NCI-H1105 (cell line): ENCODE data around the gene SMPD3.

Experiments used
- DNase-seq: peaks from one replicate; lab custom pipeline; 2025; lab: John Stamatoyannopoulos, UW

Gene SMPD3

GRCh38 chr16:68356249-68356918 is 91.9 kb downstream of the SMPD3 start:
- no peak for DNase-seq

DNA sequence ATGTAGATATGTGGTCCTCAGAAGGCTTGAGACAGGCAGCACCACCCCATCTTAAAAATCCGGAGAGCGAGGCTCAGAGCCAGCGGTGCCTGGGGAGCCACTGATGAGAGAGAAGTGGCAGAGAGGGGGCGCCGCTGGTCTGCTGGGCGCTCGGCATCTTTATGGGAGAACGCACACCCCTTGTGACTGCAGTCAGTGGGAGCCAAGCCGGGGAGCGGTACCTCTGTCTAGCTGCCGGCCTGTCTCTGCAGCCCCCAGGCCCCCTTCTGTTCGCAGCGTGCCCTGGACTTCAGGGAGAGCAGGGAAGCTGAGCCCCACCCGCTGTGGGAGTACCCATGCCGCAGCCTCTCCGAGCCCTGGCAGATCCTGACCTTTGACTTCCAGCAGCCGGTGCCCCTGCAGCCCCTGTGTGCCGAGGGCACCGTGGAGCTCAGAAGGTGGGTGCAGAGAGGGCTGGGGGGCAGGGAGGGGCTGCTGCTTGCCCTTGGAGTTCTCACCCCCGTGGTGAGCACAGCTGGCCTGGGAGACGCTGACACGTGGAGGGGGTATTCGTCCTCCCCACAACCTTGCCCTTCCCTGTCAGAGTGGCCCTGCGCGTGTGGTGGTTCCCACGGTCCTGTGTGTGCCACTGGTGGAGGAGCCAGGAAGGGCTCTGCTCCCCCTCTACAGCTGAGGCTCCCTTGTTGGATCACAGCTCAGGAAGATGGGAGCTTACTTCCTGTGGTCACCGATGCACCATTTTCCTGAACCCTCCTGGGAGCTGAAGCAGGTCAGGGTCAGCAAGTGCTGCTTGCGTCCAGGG is 92.7 kb downstream of the SMPD3 start:
- DNase-seq: no peak

DNA sequence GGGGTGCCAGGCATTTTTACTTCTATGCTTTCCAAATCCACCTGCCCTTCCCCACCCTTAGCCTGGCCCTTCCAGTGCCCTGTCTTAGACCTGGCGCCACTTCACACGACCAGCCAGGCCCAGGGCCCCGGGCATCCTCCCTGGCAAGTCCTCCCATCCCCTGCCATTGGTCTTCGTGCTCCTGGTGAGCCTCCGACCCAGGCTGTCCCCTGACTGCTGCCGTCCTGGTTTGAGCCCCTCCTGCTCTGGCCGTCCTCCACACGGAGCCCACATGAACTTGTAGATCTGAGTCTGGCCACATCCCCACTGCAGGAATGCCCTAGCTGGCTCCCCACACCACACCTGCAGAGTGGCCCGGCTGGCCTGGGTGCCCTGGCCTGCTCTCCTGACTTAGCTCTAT is 93.5 kb downstream of the SMPD3 start:
- no peak for DNase-seq

GRCh38 chr16:68353366-68353765 is 94.9 kb downstream of the SMPD3 start:
- DNase-seq: no peak

DNA sequence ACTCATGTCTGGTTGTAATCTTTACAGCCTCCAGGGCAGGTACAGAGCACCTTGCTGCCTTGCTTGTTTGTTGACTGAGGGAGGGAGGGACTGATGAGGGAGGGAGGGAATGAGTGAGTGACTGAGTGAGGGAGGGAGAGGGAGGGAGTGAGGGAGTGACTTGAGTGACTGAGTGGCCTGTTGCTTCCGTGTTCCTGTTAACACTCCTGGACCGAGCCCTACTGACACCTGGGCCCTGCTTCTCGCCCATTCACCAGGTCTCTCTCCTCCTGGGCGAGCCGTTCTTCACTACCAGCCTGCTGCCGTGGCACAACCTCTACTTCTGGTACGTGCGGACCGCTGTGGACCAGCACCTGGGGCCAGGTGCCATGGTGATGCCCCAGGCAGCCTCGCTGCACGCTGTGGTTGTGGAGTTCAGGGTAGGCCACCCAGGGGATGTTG is 96.3 kb downstream of the SMPD3 start:
- DNase-seq: no peak

DNA sequence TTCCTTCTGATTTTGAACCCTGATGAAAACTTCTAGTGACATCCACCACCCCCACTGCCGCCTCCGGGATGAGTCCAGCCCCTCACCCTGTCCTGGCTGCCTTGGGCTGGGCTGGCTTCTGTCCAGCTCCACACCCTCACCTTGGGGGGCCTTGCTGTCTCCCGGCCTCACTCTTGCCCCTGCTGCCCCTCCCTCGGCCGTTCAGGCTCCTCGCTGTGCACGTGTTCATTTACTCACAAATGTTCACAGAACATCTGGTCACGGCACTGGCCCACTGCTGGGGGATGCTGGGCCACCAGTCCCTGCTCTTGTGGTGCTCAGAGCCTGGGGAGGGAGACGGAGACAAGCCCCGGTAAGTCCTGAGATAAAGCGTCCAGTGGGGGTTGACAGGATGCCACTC is 96.8 kb downstream of the SMPD3 start:
- no peak for DNase-seq

GRCh38 chr16:68350813-68351350 is 97.4 kb downstream of the SMPD3 start:
- DNase-seq: no peak

DNA sequence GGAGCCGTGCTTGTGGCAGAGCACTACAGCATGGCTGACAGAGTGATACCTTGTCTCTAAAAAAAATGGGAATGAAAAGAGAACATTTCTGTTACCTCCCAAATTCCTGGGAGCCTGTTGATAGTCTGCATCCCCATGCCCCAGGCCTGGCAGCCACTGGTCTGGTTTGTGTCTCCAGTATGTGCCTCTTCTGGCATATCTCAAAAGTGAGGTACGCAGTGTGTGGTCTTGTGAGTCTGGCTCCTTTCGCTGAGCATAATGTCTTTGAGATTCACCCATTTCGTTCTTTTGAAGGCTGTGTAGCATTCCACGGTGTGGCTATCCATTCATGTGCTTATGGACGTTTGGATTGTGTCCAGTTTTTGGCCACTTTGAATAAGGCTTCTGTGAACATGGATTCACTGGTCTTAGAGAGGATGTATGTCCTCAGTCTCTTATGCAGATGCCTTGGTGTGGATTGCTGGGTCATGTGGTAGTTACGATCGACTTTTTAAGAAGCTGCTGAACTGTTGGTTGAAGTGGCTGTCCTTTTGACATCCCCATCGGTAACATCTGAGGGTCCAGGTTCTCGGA is 98.4 kb downstream of the SMPD3 start:
- no peak for DNase-seq

DNA sequence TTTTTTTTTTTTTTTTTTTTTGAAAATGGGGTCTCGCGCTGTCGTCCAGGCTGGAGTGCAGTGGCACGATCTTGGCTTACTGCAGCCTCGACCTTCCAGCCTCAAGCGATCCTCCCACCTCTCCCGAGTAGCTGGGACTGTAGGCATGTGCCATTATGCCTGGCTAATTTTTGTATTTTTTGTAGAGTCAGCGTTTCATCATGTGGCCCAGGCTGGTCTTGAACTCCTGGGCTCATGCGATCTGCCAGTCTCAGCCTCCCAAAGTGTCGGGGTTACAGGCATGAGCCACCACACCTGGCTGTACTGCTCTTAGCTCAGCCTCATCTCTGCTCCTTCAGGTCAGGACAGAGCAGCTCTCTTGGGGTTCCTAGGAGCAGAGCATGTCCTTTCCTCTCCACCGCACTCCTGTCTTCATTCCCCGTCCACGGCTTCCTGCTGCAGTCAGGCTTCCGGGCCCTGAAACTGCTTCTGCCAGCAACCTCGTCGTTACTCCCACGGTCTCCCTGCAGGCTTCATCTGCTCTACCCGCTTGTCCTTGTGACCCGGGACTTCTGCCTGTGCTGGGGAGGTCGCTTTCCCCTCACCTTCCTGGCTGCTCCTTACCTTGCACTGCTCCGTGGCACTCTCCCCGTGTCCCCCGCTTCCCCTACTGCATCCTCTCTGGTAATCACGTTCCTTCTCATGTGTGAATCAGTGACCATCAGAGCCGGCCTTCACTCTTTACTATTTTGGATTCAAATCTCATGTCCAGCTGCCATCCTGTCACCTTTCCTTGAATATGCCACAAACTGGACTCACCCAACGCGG is 99.5 kb downstream of the SMPD3 start:
- DNase-seq: no peak

- DNase-seq: no peak
These were observed 100.7 kb downstream of the SMPD3 start for GRCh38 chr16:68347605-68348004.

DNA sequence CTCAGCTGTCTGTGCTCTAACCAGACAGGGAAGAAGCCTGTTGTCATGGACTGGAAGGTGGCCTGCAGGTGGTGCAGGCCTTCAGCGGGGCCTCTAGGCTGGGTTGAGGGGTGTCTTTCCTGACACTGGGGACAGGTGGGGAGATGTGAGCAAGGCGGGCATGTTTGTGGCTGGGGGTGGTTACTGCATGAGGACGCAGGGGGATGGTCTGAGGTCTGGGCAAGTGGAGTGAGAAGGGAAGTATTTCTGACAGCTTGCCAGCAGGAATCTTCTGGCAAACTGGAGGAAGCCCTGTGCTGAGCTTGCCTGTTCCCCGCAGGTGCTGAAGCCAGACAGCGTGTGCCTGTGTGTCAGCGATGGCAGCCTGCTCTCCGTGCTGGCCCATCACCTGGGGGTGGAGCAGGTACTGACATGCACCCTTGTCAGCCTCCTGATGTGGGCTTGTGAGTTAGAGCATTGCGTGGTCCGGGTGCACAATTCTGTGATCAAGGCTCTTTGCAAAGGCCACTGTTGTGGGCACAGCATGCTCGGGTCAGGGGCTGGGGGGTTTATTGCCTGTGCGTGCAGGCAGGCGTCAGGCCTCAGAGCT is 101.3 kb downstream of the SMPD3 start:
- no peak for DNase-seq

- DNase-seq: no peak
These were observed 102.2 kb downstream of the SMPD3 start for GRCh38 chr16:68345958-68346635.

DNA sequence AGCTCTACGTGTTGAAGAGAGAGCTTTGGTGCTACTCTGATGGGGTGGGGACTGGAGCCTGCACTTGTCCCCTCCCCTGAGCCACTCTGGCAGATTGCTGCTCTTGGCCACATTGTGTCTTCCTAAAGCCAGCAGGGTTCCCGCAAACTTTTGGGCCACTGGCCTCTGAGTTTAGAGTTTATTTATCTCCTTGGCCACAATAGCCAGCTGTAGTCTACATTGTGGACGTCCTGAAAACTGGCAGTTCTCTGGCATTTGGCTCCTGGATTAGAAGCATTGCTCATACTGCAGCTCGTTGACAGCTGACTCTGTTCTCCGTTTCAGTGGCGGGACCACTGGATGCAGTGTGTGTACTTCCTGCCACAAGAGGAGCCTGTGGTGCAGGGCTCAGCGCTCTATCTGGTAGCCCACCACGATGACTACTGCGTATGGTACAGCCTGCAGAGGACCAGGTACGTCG is 102.9 kb downstream of the SMPD3 start:
- DNase-seq: no peak

- DNase-seq: no peak
These were observed 104.1 kb downstream of the SMPD3 start for GRCh38 chr16:68344252-68344651.

DNA sequence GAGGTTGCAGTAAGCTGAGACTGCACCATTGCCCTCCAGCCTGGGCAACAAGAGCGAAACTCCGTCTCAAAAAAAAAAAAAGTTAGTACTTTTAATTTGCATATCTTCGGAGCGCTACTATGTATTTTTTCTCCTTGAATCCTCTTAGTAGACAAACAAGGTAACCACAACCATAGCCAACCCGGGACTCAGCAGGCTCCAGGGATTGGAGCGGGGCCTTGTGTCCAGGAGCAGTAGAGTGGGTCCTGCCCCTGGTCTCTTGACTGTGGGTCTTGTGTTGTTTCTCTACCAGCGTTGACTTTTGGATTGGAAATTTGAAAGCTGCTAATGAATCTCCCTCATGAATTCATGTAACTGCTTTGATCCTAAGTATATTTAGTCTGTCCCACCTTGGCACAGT is 105.2 kb downstream of the SMPD3 start:
- DNase-seq: no peak

DNA sequence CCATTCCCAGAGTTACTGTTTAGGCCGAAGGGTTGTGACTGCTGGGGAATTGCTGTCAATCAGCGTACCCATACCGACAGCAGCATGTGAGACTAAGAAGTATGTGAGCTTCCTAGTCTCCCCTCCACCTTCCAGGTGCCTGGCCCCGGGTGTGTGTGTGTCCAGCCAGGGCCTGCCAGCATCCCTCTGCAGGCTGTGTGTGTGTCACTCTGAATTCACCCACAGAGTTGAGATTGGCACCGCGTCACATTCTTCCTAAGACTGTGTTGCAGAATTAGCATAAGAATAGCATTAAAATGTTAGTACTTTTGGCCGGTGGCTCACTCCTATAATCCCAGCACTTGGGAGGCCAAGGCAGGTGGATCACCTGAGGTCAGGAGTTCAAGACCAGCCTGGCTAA is 105.7 kb downstream of the SMPD3 start:
- no peak for DNase-seq

DNA sequence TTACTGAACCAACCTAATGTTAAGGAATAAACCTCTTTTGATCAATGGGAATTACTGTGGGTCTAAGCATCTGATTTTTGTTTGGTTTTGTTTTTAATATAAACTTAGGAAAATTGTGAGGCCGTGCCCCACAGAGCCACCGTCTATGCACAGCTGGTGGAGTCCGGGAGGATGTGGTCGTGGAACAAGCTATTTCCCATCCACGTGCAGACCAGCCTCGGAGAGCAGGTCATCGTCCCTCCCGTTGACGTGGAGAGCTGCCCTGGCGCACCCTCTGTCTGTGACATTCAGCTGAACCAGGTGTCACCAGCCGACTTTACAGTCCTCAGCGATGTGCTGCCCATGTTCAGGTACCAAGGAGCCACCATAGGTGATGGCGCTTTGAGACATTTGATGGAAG is 109.1 kb downstream of the SMPD3 start:
- DNase-seq: no peak

GRCh38 chr16:68338326-68339119 is 109.8 kb downstream of the SMPD3 start:
- no peak for DNase-seq

- DNase-seq: no peak
These were observed 113.1 kb downstream of the SMPD3 start for GRCh38 chr16:68335175-68335574.

DNA sequence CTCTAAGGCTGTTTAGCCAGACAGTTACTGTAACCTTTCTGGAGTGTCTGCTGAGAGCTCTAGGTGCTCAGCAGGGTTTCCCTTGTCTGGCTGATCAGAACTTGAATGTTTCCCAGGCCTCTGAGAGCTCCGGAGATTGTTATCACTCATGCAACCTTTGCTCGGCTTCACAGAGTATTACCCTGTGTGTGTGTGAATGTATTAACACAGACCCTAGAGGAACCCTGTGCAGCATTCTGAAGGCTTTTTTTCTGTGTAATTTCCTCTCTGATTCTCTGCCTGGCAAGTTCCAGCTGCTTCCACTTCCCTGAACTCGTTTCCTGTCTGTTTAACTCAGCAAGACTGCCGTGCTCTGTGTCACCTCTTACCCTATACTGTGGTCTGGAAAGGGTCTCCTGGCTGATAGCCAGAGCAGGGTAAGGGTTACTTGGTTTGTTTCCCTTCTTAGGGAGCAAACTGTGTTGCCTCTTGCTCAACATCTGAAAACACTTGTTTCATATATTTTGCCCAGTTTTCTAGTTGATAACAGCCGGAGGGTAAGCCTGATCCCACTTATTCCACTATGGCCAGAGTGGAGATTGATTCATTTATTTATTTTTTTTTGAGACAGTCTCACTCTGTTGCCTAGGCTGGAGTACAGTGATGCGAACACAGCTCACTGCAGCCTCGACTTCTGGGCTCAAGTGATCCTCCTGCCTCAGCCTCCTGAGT is 115.7 kb downstream of the SMPD3 start:
- no peak for DNase-seq
